ENCODE results near the gene SLC6A6. TPM values are rescaled to one million over a fixed set of nuclear protein-coding genes. Genes with fewer than 3 reads are reported as not detected.
A peak's percentile ranks its signal among the peaks of the same experiment; 100 is the strongest.

Gene SLC6A6
- total and polyA plus RNA-seq, 11 donors = 9.1 to 121 (median 34.9) TPM

DNA sequence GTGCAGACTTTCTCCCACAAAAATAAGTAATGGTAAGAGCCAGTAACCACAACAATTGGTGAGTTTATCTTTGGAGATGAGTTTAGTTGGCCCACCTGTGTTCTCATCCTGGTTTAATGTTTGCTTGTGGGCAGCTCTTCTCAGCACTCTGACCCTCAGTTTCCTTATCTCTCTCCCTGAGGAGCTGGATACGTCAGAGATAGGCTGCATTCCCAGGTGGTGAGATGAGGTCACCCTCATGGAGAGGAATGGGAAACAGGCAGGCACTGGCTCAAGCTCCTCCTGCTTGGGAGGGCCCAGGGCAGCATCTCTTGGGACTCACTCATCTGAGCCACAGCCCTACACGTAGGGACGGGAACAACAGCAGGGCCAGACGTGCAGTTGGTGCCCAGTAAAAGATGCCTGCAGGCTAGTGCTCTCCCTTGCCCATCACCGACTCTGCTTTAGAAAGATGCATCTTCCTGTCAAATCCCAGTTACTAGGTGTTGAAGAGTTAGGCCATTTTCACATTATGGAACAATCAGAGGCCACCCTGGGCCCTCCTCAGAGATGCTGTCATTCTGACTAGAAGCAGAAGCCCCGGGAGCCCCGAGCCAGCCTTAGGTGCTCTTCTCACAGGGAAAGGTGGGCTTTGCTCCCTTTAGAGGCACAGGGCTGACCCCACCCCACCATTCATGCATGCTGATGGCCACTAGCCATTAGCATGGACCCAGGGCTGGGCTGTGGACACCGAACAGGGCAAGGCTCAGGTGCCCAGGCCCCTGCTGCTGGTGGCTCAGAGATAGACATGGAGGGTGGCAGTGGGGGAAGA, 78.0 kb downstream of the SLC6A6 start:
- H3K27me3 ChIP-seq = no peaks in the 10 kb centered on the region
- H3K4me1 ChIP-seq = peaks cover 0 to 43% (median 26%) of the 10 kb centered on the region in 12 donors
- TF ChIP-seq, protein P1, sequence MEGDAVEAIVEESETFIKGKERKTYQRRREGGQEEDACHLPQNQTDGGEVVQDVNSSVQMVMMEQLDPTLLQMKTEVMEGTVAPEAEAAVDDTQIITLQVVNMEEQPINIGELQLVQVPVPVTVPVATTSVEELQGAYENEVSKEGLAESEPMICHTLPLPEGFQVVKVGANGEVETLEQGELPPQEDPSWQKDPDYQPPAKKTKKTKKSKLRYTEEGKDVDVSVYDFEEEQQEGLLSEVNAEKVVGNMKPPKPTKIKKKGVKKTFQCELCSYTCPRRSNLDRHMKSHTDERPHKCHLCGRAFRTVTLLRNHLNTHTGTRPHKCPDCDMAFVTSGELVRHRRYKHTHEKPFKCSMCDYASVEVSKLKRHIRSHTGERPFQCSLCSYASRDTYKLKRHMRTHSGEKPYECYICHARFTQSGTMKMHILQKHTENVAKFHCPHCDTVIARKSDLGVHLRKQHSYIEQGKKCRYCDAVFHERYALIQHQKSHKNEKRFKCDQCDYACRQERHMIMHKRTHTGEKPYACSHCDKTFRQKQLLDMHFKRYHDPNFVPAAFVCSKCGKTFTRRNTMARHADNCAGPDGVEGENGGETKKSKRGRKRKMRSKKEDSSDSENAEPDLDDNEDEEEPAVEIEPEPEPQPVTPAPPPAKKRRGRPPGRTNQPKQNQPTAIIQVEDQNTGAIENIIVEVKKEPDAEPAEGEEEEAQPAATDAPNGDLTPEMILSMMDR (IDR thresholded peaks at IDR 0.05) = no peak
- TF ChIP-seq POLR2A (IDR thresholded peaks at IDR 0.05) = no peak
- 51 to 56% (median 54%) methylated on average over 8 of the region's 8 CpGs for WGBS, 4 donors
- peak; percentile 73 to 80 (median 78) for ATAC-seq
- H3K9me3 ChIP-seq = no peaks in the 10 kb centered on the region
- intact Hi-C loops (cut with DNase I) = no loop called here
- H3K36me3 ChIP-seq = peaks cover 0 to 99% (median 58%) of the 10 kb centered on the region in 9 donors
- no peak overlapping the region for H3K4me3 ChIP-seq
- DNase-seq = peak in 2 of 5 donors; percentile 59 to 76
- peak overlapping the region in 6 of 12 donors; percentile 8 to 66 (median 28) for H3K27ac ChIP-seq

DNA sequence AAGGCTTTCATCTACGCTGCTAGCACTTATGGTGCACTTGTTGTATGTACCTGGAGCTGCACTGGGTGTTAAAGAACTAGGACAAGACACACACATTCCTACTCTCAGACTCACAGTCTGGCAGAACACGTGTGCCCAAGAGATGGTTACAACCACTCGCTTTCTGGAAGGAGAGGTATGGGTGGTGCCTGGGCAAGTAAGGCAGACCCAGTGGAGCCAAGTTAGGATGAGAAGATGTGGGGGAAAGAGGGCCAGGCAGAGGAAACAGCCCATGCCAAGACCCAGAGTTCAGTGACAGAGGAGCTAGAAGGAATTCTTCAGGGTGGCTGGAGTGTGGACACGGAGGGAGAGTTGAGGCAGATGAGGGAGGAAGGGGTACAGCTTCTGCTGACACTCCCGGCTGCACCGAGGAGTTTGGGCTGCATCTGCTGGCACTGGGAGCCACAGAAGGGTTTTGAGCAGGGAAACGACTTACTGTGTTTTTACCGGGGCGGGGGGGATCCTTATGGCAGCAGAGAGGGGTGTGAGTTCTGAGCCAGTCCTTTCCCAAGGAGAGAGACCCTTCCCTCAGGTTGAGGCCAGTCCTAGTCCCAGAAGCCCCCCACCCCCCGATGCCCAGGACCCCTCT, 78.7 kb downstream of the SLC6A6 start:
- H3K27ac ChIP-seq = peak overlapping the region in 4 of 12 donors; percentile 8 to 66 (median 36)
- no peak for TF ChIP-seq POLR2A (IDR thresholded peaks at IDR 0.05)
- TF ChIP-seq, protein P1 (IDR thresholded peaks at IDR 0.05) = no peak
- peaks cover 0 to 99% (median 63%) of the 10 kb centered on the region in 9 donors for H3K36me3 ChIP-seq
- no peaks in the 10 kb centered on the region for H3K27me3 ChIP-seq
- peak in 1 of 5 donors; percentile 14 for DNase-seq
- peaks cover 0 to 43% (median 26%) of the 10 kb centered on the region in 12 donors for H3K4me1 ChIP-seq
- no peak overlapping the region for H3K4me3 ChIP-seq
- ATAC-seq = no peak
- whole genome bisulfite sequencing, 4 donors = 92 to 96% (median 93%) methylated on average over 7 to 10 of the region's 10 CpGs
- intact Hi-C loops (cut with DNase I) = no loop called here
- no peaks in the 10 kb centered on the region for H3K9me3 ChIP-seq

DNA sequence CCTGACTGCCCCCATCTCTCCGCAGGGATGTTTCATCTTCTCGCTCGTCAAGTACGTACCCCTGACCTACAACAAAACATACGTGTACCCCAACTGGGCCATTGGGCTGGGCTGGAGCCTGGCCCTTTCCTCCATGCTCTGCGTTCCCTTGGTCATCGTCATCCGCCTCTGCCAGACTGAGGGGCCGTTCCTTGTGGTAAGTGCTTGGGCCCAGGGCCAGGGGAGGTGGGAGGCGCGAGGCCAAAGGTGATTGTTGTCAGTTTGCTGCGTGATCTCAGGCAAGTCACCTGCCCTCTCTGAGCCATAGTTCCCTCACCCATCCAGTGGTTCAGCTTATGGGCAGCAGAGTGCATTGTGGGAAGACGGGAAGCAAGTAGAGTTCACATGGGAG, 79.2 kb downstream of the SLC6A6 start:
- DNase-seq = no peak
- Histone ChIP-seq H3K4me3 (no peak overlapping the region), H3K27ac (peak overlapping the region in 5 of 12 donors; percentile 4 to 66 (median 32)), H3K27me3 (no peaks in the 10 kb centered on the region), H3K4me1 (peaks cover 0 to 43% (median 26%) of the 10 kb centered on the region in 12 donors), H3K36me3 (peaks cover 0 to 99% (median 61%) of the 10 kb centered on the region in 9 donors), H3K9me3 (no peaks in the 10 kb centered on the region)
- intact Hi-C loops (cut with DNase I) = loop anchor here in 1 of 10 donors (2.0 kb wide), 1 partner anchor 41 kb away; no protein-coding TSS in a partner anchor
- TF ChIP-seq POLR2A (IDR thresholded peaks at IDR 0.05) = no peak
- 93 to 97% (median 93%) methylated on average over 12 to 13 of the region's 13 CpGs for WGBS, 4 donors
- ATAC-seq = no peak

DNA sequence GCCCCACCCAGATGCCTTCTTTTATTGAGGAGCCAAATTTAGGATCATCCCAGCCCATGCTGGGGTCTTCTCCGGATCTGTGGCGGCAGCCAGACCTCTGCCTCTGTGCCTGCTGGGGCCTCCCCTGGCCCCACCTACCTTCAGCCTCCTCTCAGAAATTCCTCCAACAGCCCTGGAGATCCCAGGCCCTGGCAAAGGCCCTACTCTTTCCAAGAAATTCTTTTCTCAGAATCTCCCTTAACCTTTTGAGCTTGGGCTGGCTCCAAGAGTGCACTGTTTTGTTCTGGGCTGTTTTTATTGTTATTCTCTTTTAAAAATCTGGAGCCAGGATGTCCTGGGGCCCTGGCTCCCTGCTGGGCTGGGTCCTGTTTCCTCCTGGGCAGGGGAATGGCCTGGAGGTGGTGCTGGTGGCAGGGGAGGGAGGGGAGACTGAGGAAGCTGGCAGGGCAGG, 79.9 kb downstream of the SLC6A6 start:
- peak in 3 of 4 donors; percentile 35 to 70 (median 40) for ATAC-seq
- intact Hi-C loops (cut with DNase I) = loop anchor here in 1 of 10 donors (2.0 kb wide), 1 partner anchor 41 kb away; no protein-coding TSS in a partner anchor
- no peak for TF ChIP-seq POLR2A (IDR thresholded peaks at IDR 0.05)
- TF ChIP-seq, protein P1 (IDR thresholded peaks at IDR 0.05) = peak in 2 of 12 donors; percentile 15 to 26
- DNase-seq = peak in 4 of 5 donors; percentile 42 to 71 (median 56)
- Histone ChIP-seq H3K4me1 (peaks cover 0 to 43% (median 26%) of the 10 kb centered on the region in 12 donors), H3K4me3 (no peak overlapping the region), H3K9me3 (no peaks in the 10 kb centered on the region), H3K36me3 (peaks cover 0 to 98% (median 55%) of the 10 kb centered on the region in 9 donors), H3K27ac (peak overlapping the region in 5 of 12 donors; percentile 10 to 66 (median 49)), H3K27me3 (no peaks in the 10 kb centered on the region)
- WGBS, 4 donors = 59 to 70% (median 60%) methylated on average over 2 of the region's 2 CpGs
